ENCODE data around the gene KAZN.

Gene KAZN

DNA sequence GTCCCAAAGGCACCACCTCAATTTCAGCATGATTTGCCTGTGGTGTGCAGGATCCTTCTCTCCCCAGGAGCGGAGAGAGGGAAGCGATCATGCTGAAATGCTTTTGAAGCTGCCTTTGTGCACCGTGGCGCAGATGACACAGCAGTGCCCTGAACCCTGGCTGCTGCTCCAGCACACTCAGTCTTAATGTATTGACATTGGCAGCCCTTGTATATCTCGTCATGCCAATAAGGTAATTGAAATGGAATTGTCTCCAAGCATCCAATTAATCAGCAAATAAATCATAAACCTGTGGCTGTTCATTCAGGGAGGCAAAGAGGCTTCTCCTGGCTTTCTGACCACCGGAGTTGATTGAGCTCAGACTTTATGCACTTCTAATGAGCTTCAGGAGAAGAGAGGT, 139.8 kb downstream of the KAZN start:
- in situ Hi-C loops (cut with MboI; ENCODE audit: low sequenced_read_pairs): no loop called here

DNA sequence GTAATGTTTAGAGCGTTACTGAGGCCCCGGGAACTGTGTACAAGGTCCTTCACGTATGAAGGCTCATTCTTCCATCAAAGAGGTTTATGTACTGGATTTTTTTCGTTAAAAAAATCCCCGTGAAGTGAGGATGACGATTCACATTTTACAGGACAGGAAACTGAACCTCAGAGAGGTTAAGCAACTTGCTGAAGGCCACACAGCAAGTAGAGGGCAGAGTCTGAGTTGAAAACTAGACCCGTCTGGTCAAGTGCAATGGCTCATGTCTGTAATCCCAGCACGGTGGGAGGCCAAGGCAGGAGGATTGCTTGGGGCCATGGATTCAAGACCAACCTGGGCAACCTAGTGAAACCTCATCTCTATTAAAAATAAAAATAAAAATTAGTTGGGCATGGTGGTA, 140.2 kb downstream of the KAZN start:
- in situ Hi-C loops (cut with MboI; ENCODE audit: low sequenced_read_pairs): no loop called here

DNA sequence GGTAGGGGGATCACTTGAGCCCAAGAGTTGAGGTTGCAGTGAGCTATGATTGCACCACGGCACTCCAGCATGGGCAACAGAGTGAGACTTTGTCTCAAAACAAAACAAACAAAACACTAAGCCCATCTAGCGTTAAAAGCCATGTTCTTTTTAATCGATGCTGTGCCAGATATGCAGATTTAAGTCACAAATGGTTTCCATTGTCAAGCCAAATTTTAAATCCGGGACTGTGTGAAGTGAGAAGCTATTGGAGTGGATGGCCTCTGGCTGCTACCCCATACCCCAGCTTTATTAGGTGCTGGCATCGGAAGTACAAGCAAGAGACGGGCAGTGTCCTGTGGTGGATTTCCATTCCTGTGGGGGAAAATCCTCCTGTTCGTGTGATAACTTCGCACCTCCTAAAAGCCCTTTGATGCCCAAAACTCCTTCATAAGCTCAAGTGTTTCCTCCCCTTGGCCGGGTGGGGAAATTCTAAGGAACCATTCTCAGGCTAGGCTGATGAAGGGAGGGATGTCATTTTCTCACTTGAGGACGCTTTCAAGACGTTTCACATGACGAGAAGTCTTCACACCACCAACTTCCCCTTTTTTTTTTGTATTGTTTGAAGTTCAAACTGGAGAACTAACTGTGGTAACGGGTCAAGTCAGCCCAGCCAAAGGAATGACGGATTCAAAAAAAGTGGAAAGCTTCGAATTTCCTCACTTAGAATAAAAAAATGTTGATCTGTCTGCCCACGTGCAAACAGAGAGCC, 140.8 kb downstream of the KAZN start:
- in situ Hi-C loops (cut with MboI; ENCODE audit: low sequenced_read_pairs): no loop called here

DNA sequence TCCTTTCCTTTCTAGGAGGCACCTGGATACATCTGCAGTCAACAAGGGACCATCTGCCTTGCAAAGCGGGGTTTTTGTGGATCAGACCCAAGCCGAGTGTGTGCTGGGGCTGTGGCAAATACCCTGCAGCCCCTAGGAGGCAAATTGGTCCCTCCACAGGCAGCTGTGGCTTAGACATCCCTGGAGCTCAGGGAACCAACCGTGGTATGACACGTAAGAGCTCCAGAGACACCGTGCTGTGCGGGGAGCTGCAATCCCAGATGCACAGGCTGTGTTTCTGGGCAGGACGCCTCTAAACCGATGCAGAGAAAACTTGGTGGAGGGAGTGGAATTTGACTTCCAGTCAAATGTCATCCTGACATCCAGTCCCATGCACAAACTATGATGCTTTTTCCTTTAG, 141.5 kb downstream of the KAZN start:
- in situ Hi-C loops (cut with MboI; ENCODE audit: low sequenced_read_pairs): no loop called here

DNA sequence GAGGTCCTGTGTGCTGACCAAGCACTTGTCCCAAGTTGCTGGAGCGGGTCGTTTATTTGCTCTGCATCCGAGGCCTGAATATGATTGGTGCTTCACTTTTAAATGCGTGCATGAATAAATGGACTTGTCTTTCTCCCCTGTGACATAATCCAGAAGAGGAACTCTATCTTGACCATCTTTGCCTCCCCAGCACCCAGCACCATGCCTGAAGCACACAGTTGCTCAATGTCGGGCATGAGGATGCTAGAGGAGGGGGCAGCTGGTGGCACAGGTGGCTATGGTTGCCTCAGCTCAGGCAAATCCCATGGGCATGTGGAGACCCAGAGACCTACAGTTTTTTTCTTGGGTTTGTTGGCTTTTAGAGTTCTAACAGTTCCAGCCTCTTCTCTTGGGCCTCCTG, 142.6 kb downstream of the KAZN start:
- in situ Hi-C loops (cut with MboI; ENCODE audit: low sequenced_read_pairs): no loop called here

DNA sequence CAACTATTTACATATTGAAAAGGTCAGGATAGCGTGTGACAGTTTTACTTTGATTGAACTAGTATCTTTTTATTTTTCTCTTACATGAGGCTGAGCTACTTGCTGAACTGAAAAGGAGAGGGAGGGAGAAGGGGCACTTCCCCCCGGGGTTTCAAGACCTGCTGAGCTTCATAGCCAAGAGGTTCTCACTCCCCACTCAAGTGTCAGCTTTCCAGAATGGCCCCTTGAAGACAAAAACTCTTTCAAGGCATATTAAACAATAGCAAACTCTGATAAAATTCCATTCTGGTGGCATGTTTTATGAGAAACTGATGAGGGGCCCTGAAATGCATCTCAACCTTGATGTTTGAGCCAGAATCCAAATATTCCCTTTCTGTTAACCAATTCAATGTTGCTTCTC, 143.0 kb downstream of the KAZN start:
- in situ Hi-C loops (cut with MboI; ENCODE audit: low sequenced_read_pairs): no loop called here

DNA sequence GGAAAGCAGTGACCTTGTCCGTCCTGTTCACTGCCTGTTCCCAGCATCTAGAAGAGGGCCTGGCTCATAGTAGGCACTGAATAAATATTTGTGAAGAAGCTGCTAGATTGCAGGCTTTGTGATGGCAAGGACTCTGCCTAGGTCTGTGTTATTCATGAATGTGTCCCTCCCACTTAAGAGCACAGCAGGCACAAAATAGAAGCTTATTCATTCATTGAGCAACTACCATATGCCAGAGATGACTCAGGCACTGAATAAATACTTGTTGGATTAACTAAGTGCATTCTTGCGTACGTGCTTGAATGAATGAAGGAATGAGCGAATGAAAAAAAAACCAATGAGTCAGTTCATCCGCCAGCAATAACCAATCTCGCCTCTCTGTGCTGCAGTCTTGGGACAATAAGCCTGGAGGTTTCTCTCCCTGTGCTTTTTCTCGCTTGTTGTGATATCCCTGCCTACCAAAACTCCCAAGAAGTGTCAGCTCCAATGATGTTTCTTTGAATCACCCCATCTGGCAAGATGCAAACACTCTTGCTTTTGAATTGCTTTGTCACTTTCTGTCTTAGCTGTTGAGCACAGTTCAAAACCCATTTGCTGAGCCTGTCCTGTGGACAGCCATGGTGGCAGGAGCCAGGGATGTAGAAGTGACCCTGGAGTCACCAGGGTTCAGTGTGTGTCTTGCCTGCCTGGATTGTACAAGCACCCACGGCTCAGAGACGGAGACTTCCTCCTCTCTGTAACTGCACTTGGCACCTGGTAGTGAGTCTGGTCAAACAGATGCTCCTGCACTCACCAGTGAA, 143.9 kb downstream of the KAZN start:
- in situ Hi-C loops (cut with MboI; ENCODE audit: low sequenced_read_pairs): no loop called here

DNA sequence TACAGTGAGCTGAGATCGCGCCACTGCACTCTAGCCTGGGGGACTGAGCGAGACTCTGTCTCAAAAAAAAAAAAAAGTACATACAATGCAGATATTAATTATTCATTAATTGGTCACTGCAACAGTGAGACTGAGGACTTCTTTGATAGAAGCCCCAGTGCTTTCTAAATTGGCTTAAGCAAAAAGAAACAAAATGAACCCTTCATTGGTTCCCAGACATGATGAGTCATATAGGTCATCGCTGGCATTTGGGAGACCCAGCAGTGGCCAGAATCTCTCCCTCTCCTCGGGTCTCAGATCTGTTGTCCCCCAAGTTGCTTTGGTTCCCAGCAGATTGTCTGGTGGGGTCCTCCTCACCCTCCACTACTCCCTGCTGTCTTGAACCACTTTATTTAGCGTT, 144.9 kb downstream of the KAZN start:
- in situ Hi-C loops (cut with MboI; ENCODE audit: low sequenced_read_pairs): no loop called here

DNA sequence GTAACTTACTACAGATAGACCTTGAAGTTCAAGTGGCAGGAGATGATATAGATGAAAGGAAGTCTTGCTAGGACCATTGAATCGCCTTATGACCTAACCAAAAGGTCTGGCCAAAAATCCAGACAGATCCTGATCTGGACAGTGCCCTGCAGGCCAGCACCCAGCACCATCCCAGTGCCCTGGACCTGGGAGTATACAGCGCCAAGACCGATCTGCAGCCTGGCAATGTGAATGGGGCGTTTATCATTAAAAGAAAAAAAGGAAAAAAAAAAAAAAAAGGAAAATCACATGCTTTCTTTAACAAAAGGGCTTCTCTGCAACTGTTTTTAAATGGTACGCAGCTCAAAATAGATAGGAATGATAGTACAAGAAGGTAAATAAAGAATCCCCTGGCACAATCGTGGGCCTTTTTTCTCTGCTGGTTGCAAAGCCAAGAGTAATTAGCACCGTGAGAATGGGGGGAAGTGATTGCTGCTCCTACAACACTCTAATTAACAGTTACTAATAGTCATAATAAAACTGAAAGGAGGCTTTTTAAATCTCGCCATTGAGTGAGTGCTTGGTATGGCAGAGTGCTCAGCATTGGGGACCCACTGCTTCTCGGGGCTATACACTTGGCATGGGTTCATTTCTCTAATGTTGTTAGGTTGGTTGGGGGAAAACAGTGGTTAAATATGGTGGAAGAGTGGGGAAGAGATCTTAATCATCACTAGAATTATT, 146.7 kb downstream of the KAZN start:
- in situ Hi-C loops (cut with MboI; ENCODE audit: low sequenced_read_pairs): no loop called here

DNA sequence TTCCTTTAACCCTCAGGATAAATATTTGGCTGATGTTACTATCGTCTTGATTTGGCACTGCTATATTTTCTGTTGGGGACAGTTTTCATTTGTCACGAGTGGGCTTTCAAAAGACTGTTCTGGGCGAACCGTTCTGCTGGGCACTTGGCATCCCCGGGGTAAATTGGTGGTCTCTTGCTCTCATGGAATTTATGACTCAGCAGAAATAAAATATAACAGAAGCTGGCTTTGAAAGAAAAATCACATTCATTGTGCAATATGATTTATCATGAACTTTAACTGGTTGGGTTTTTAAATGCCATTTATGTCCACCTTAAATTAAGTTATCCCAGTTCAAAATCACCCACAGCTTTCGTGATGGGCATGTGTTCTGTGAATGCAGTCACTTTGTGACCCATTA, 147.3 kb downstream of the KAZN start:
- in situ Hi-C loops (cut with MboI; ENCODE audit: low sequenced_read_pairs): no loop called here

DNA sequence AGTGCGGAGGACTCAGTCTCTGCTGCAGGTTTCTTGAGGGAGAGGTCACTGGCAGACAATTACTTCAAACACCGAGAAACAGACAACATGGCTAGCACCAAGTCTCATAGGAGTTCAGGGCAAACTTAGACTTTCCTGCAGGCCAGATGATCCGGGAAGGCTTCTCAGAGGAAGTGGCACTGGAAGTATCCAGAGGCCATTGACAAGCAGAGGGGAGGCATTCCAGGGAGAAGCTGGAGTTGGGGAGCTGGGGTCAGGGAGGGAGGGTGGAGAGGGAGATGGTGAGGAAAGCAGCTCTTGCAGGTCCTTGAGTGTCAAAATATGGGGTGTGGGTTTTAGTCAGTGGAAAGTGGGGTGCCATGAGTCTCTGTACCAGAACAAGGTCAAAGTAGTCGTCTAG, 147.9 kb downstream of the KAZN start:
- in situ Hi-C loops (cut with MboI; ENCODE audit: low sequenced_read_pairs): no loop called here

DNA sequence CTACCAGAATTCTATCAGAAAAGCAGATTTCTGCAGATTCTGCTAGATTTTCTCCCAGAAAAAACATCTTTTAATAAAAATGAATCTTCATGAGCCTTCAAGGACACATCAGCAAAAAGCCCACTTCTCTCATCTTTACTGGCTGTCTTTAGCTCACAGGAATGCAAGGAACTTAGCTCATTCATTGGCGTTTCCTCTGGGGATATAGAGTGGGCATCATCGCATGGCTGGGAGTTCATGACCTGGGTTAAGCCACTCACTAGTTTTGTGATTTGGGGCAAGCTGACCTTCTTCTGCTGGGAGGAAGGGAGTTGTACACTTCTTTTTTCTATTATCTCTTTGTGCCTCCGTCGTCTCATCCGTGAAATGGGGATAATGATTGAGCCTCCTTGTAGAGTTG, 149.7 kb downstream of the KAZN start:
- in situ Hi-C loops (cut with MboI; ENCODE audit: low sequenced_read_pairs): no loop called here

DNA sequence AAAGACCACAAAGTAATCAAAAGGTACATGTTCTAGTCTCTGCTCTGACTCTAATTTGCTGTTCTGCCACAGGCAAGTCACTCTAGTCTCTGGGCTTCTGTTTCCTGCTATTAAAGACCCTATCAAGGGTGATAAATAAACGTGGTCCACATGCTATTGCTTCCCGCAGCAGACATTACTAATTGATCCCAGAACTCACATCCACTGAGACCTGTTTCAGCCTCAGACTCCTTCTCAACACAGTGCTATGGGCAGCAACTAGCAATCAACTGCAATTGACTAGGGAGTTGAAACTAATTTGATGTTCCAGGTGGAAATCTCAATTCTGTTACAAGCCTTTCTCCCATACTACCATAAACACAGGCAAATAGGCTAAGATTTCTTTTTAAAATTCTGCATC, 150.5 kb downstream of the KAZN start:
- in situ Hi-C loops (cut with MboI; ENCODE audit: low sequenced_read_pairs): no loop called here

DNA sequence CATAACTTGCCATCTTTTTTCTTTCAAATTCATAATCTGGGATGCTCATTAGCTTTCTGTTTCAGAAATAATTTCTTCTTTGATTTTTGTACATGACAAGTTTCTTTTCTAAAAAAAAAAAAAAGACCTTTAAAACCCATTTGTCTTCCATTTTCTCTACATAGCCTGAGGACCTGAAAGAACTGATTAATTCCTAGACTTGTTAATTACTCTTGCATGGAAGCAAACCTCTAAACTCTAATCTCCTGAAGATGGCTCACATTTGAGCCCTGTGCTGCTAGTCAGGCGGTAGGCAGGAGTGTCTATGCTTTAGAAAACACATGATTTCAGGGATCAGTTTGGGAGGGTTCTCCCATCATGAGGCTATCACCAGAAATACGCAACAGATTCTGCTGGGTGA, 152.0 kb downstream of the KAZN start:
- in situ Hi-C loops (cut with MboI; ENCODE audit: low sequenced_read_pairs): no loop called here

DNA sequence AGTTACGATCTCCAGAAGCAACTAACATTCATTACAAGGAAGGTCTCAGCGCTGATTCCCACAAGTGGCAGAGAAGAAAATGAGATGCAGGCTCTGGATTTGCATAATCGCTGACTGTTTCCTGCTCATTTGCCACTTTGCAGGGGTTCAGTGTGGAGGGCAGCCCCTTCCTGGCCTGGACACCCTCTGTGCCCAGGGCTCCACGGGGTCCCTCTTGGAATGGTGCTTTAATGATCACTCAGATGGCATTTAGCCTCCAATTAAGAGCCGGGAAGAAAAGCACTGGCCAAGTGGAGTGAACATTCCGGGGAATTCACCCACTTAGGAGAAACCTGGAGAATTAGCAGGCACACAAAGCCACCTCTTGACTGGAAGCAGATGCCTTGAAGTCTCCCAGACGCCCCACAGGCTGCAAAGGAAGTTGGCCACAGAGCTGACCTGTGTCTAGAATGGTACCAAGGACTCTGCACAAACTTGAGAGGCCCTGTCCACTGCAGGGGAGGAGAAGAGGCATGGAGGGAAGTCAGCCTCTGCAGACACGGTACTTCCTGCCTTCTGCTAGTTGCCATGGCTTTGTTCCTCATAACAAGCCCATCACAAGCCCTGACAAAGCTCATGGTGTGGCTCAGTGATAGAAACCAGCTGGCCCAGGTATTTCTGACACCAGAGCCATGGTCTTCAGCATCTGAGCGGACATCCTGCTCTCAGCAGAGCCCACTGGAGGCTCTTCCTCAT, 157.2 kb downstream of the KAZN start:
- in situ Hi-C loops (cut with MboI; ENCODE audit: low sequenced_read_pairs): no loop called here

DNA sequence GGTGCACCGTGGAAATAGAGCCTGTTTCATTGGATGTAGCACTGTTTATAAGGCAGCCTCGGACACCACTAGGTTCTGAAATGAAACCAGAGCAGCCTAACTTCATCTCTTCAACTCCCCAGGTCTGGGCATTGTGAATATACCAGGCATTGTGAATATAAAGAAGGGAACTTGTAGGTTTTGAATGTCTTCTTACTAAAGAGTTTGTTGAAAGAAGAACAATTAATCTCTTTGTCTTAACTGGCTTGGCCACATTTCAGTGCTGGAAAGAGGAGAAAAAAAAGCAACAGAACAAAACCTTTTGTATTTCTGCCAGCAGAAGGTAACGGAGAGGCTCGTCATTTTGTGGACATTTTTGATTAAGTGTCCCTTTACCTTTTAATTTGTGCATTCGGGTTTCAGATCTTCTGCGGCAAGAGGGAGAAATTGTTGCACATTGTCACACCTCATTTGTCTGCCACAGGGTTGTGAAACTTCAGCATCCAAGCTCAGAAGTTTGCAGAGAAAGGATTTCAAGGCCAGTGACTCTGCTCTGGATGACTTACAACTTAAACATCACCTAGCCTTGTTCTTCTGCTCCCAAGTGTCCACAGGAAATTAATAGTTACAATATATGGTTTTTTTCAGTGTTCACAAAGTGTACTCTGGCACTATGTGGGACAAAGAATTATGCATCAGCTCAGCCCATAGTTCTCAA, 158.3 kb downstream of the KAZN start:
- in situ Hi-C loops (cut with MboI; ENCODE audit: low sequenced_read_pairs): no loop called here

DNA sequence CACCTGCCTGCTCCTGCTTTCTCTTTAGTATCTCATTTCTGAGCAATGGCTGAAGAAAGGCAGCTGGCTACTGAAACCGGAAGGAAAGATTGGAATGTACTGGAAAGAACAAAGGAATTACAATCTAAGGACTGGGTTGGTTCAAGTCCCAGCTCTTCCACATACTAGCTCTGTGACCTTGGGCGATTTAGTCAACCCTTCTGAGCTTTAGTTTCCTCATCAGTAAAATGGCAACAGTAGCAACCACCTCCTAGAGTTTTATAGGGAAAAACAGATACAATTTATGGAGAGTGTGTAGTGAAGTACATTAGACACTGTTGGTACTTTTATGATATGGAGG, 158.8 kb downstream of the KAZN start:
- in situ Hi-C loops (cut with MboI; ENCODE audit: low sequenced_read_pairs): no loop called here

DNA sequence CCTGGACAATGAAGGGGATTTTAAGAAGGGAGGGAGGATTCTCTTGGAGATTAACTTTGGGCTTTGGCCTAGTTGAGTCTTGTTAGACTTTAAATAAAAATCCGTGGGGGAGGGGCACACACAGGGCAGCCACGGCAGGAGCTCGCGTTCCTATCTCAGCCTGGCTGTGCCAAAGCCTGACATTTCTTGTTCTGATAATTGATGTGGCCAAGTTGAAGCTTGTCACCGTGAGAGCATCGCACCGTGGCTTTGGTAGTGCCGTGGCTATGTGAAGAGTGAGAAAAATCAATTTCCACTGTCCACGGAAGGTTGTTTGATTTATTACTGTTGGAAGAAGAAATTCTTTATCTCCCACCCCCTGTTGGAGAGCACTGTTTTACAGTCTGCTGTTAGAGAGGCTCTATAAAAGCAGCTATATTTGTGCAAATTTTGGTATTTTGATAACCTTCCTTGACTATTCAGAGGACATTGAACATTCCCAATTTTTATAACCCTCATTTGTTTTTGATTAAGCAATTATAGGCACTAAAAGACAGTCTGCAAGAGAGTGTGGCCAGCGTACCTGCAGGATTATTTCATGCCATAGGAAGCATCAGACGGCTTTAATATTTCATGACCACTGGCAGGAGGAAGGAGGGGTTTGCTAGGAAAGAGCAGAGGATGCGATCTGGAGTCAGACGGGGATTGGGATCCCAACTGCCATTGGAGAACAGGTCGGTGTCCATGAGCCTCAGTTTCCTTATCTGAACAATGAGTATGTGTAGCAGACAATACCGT, 160.7 kb downstream of the KAZN start:
- in situ Hi-C loops (cut with MboI; ENCODE audit: low sequenced_read_pairs): no loop called here

DNA sequence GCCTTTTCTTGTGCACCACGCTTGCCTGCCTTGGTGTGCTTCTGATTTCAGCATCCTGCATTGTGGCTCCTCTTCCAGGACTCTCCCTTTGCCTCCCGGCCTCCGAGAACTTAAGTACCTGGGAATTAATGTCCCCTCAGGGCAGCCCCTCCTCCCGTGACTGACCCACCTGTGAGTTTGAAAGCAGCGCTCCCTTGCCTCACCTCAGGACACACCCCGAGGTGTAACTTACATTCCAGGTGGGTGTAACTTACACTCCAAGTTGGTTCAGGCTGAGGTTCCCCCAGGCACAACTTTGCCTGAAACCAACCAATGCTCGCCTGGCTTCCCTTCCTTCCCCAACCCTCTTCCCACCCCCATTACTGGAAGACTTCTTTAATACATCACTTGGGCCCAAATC, 161.4 kb downstream of the KAZN start:
- in situ Hi-C loops (cut with MboI; ENCODE audit: low sequenced_read_pairs): no loop called here

DNA sequence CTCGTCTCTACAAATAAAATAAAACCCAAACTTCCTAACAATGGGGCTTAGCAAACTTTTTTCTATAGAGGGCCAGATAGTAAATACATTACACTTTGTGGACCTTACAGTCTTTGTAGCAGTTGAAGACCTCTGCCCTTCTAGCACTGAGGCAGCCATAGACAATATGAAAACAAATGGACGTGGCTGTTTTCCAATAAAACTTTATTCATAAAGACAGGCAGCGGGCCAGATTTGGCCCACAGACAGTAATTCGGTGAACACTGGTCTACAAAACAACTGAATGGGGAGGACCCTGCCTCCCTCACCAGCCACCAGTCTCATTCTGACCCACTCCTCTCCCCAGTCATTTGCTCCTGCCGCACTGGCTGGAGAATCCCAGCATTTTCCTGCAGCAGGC, 162.3 kb downstream of the KAZN start:
- in situ Hi-C loops (cut with MboI; ENCODE audit: low sequenced_read_pairs): no loop called here

Measured in HL-60/S4 (cell line).